HG02970 (cell line): ENCODE results near the gene ZNF280D.
"Not testable (repeated sequence)": the region's sequence is repeated elsewhere in the genome, so short reads cannot be mapped to it uniquely, and the experiment has no call there.

Source experiments
- ATAC-seq: cut with Tn5 transposase; IDR thresholded peaks from one replicate; pipeline ENCODE4 v1.9.1; 2021; ENCODE audit warnings: mild to moderate bottlenecking, moderate library complexity, moderate number of reproducible peaks; ENCODE audit not compliant: unreplicated experiment, low FRiP score

ZNF280D gene, protein sequence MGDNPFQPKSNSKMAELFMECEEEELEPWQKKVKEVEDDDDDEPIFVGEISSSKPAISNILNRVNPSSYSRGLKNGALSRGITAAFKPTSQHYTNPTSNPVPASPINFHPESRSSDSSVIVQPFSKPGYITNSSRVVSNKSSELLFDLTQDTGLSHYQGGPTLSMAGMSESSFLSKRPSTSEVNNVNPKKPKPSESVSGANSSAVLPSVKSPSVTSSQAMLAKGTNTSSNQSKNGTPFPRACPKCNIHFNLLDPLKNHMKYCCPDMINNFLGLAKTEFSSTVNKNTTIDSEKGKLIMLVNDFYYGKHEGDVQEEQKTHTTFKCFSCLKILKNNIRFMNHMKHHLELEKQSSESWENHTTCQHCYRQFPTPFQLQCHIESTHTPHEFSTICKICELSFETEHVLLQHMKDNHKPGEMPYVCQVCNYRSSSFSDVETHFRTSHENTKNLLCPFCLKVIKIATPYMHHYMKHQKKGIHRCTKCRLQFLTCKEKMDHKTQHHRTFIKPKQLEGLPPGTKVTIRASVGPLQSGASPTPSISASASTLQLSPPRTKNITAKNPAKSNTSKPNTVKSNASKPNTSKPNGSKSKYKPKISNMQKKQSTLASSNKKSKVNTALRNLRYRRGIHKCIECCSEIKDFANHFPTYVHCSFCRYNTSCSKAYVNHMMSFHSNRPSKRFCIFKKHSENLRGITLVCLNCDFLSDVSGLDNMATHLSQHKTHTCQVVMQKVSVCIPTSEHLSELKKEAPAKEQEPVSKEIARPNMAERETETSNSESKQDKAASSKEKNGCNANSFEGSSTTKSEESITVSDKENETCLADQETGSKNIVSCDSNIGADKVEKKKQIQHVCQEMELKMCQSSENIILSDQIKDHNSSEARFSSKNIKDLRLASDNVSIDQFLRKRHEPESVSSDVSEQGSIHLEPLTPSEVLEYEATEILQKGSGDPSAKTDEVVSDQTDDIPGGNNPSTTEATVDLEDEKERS

DNA sequence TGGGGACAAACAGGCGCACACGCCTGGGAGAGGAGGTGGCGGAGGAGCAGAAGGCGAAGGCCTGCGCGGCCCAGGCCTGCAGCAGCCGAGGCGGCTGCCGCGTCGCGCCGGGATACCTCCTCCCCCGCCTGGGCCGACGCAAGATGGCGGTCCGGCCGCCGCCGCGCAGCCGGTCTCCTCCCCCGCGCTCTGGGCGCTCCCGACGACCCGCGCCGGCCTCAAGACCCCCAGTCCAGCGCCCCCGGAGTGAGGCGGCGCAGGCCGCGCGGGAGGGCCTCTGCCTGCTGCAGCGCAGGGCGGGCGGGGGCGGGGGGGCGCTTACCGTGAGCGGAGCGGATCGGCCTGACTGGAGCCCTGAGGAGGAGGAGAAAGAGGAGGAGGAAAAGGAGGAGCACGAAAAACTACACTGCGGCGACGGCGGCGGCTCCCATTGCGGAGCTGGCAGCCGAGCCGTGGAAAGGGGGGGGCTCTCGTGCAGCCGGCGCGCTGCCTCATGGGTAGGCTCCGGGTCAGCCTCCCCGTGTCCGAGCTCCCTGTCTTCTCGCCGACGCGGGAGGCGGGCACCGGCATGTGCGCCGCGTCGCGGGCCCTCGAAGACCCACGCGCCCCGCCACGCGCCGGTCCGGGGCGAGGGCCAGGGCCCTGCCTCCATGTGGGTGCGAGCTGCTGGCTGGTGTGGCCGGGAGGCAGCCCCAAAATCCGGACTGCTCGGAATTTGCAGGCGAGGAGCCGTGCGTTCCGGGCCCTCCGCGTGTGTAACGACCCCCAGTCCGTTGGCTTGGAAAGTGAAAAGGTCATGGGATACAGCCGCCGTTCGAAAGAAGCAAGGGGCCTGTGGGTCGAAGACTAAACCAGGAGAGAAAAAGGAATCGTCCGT, at the start of gene ZNF280D:
Gene ZNF280D, minus strand, starts transcription at position 374 of the 877 bp plus-strand sequence. CDS start 26,400 bp downstream, outside the sequence.
- peak; percentile 82 for ATAC-seq

DNA sequence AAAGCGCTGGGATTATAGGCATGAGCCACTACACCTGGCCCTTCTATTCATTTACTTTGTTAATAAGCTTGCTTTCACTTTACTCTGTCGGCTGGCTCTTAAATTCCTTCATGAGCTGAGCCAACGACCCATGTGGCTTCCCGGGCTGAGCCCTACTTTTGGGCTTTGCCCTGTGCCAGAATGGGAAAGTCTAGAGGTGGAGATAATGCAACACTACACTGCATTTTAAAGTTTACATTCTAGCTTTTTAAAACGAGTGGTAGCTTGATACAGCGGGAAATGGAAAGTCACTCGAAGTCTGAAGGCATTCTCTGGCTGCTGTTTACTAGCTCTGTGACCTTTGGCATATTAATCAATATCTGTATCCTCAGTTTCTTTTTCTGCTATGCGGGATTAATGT, 49.0 kb upstream of the ZNF280D start:
- no peak for ATAC-seq

DNA sequence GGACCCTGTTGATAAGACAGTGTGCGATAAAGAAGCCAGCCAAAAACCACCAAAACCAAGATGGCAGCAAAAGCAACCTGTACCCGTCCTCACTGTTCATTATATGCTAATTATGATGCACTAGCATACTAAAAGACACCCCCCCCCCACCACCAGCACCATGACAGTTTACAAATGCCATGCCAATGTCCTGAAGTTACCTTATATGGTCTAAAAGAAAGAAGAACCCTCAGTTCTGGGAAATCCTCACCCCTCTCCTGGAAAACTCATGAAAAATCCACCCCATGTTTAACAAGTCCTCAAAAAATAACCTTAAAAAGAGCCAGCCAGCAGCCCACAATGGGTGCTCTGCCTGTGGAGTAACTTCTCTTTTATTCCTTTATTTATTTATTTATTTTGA, 48.4 kb upstream of the ZNF280D start:
- ATAC-seq, result no peak

DNA sequence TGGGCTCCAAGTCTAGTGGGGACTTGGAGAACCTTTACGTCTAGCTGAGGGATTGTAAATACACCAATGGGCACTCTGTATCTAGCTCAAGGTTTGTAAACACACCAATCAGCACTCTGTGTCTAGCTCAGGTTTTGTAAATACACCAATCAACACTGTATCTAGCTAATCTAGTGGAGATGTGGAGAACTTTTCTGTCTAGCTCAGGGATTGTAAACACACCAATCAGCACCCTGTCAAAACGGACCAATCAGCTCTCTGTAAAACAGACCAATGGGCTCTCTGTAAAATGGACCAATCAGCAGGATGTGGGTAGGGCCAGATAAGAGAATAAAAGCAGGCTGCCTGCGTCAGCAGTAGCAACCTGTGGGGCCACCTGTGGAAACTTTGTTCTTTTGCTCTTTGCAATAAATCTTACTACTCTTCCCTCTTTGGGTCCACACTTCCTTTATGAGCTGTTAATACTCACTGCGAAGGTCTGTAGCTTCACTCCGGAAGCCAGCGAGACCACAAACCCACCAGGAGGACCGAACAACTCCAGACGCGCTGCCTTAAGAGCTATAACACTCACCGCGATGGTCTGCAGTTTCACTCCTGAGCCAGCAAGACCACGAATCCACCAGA, 46.9 kb upstream of the ZNF280D start:
- not testable (repeated sequence) for ATAC-seq

DNA sequence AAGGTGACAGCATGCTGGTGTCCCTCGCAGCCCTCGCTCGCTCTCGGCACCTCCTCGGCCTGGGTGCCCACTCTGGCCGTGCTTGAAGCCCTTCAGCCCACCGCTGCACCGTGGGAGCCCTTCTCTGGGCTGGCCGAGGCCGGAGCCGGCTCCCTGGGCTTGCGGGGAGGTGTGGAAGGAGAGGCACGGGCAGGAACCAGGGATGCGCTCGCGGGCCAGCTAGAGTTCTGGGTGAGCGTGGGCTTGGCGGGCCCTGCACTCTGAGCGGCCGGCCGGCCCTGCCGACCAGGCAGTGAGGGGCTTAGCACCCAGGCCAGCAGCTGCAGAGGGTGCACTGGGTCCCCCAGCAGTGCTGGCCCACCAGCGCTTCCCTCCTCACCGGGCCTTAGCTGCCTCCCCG, 46.1 kb upstream of the ZNF280D start:
- not testable (repeated sequence) for ATAC-seq

DNA sequence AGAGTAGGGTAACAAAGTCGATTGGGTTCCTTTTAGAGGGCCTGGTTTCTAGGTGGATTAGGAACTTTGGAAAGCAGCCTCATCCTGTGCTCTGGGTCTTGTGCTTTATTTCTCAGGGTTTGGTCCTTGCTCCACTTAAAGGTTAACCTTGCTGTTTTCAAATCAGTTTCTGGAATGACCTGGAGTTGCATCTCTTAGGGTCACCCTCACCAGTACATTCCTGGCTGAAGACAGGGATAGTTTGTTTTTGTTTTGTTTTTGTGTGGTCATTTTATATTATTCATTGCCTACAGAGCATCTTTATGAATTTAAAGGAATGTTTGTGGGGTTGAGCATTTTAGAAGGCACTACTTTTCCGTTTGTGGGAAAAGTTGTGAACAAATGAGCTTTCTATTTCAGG, 45.5 kb upstream of the ZNF280D start:
- no peak for ATAC-seq

DNA sequence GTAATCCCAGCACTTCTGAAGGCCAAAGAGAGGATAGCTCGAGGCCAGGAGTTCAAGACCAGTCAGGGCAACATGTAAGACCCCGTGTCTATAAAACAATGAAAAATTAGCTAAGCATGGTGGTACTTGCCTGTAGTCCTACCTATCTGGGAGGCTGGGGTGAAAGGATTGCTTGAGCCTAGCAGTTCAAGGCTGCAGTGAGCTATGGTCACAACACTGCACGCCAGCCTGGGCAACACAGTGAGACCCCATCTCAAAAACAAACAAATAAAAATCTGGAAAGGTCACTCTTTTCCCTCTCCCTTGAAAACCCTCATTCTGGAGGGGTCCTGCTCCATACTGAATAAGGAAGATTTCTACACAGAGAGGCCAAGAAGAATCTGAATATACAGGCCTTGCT, 43.5 kb upstream of the ZNF280D start:
- no peak for ATAC-seq

DNA sequence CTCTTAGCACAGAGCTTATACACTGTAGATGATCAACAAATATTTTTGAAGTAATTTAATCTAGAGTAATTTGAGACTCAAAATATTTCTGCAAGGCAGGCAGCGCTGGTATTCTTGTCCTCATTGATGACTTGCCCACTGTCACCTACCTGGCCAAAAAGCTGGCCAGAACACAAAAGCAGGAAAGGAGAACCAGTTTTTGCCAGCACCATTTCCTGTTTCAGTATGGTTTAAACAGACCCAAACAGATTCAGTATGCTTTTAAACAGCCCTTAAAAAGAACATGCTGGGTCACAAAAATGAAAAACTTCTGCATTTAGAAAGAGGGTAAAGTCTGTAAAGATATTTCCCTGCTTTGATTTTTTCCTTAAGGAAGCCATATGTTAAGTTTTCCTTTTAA, 42.3 kb upstream of the ZNF280D start:
- no peak for ATAC-seq

DNA sequence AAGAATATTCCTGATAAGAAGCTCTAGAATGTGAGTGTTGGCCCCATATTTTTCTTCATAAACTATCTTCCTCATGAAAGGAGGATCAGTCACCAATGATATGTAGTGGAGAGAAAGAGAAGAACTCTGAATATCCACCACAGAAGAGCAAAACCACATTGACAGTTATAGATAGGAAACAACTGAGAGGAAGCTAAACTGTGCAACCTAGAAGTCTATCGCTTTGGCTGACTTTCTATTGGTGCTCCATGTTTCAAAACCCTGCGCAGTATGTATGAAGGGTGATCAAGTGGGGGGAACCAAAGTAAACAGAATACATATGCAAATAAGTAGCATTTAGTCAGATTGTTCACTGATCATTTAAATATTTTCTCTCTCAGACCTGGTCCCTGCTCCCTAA, 41.0 kb upstream of the ZNF280D start:
- no peak for ATAC-seq

DNA sequence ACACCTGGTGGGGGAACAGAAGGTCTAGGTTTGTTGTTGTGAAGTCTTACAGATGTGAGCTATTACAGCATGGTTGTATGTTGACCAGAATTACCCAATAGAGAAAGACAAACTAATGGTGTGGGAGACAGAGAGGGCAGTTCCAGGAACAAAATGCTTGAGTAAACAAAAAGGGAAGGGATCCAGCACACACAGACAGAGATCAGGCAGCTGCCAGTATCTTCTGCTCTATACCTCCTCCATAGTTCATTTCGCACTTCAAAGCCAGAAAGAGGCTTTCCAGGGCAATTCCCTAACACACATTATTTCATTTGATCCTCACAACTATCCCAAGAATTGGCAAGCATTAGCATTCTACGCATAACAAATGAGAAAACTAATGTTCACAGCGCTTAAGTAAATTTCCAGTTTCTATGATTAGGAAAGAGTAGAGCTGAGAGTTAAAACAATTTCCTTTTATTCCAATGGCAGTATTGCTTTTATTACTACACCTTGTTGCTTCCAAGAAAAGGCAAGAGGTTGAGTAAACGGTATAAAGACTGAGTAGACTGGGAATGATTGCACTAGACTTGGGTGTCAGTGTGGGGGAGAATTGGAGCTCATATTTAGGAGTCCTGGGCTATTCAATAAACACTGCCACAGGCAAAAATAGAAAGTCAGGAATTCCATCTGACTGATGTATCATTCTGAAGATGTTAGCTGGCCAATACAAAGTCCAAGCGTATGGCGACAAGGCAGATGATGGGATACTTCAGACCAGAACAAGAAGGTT, 39.7 kb upstream of the ZNF280D start:
- ATAC-seq, result no peak

DNA sequence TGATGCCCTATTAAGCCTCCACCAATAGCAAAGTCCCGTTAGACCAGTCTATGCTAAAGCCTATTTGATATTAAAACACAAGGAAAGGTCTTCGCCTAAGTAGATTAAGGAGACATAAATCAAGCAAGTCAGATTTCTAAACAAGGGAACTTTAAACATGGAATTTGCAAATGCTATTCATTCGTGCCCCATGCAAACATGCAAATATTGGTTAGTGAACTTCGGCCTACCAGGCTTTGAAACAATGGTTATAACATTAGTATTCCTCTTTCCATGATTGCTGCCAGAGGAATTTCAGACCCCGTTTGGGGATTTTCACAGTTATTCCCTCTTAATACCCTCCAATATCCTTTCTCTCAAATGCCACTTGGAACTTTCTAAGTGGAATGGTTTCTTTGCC, 36.9 kb upstream of the ZNF280D start:
- ATAC-seq, result no peak

DNA sequence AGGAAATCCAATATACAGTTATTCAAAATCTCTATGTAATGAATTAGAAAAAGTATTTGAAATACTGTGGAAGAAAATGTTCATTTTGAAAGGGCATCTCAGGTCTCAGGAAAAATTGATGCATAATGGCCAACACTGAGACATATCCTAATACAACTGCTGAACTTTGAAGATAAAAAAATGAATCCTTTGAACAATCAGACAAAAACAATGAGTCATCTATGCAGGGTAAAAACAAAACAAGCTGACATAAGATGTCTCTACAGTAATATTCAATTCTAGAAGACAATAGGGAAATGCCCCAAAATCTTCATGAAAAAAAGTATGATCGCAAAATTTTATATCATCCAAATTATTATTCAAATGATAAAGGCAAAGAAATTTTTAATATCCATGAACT, 34.0 kb upstream of the ZNF280D start:
- ATAC-seq, result no peak

DNA sequence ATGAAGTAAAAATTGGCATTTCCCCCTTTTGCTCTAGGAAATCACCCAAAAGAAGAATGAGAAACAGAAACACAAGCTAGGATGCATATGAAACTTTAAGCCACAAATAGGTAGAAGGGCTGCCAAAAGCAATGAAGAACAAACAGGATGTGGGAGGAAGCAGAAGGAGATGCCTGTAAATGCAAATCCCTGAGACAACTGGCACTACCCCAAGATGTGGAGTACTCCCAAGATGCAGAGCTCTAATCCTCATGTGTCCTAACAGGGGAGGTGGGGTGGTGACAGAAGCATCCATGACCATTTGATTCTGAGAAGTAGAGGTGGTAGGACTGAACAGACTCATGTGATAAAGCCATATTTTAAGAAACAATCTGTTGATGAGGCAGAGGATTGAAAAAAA, 31.9 kb upstream of the ZNF280D start:
- ATAC-seq, result no peak

DNA sequence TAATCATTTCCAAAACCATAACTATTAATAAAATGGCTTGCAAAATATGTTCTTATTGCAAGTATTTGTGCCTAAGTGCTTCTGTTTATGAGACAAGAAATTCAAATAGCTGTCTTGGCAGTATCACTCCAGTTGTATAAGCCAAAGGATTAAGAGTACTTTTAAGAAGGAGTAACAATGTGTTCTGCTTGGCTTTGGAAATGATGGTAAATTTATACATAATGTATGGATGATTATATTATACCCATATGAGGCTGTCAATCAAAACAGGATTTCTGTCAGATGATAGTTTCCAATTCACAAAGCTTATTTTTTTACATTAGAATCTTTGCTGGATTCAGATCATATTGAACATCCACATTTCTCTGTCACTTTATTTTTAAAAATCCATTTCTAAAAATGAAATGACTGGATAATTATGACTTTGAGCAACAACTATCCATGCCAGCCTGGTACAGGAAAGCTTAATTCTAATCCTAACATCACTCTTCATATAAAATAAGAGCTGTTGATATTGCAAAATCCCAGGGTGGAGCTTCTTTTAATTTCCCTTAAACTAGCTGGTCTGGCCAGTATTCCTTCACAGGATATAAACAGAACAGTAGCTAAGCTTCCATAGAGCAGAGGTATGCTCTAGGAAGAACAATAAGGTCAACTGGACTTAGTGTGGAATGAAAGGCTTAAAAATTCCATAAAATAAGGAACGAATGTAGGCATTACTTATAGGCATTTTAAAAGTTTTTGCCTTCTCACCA, 30.0 kb upstream of the ZNF280D start:
- ATAC-seq, result no peak

DNA sequence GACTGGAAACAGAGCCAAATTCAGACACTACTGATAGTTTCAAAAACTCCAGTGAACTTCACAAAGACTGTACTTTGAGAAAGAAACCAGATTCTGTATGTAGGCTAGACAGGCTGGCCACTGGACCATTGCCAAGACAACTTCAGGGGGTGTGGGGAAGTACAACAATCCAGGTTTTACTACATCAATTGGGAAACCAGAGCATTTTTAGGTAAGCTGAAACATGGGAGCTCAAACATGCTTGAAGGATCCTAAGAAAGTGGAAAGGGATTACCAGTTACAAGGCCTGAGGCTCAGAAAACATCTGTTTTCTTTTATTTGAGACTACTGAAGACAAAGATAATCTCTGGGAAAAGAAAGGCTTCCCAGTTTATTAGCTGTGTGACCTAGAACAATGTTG, 26.9 kb upstream of the ZNF280D start:
- ATAC-seq, result no peak

DNA sequence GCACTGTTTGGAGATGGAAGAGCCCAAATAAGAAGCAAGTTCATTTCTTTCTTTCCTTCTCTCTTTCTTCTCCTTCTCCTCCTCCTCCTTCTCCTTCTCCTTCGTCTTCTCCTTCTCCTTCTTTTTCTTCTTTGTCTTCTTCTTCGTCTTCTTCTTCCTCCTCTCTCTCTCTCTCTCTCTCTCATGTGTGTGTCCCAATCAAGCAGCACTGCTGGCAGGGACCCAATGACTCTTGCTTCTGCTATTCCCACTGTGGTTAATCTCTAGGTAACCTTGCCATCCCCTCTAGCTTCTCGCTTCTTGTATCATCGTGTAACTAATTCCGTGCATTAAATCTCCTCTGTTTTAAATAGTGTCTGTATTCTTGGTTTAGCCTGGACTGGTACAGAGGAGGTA, 26.1 kb upstream of the ZNF280D start:
- no peak for ATAC-seq

DNA sequence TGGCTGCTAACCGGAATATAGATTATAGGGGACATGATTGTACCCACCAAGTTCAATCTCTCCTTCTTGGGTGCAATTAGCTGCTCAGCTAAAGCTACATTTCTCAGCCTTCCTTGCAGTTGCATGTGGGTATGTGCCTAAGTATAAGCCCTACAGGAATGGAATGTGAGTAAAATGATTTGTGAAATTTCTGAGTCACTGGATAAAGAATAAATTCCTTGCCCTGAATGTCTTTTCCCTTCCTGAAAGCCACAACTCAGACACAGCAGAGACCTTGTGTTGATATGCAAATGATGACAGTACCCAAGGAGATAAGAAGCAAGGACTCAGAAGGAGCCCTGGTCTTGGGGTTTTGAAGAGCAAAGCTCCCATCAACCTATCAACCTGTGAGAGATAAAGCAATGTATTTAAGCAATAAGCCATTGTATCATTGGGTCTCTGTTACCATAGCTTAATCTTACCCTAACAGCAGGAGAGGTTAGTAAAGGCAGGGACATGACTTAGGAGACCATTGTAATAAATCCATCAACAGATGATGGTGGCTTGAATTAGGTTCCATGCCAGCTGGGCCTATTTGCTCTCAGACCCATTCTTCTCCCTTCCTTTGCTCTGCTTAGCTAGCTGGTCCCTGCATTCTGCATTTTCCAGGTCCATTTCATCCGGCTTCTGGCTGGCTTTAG, 25.6 kb upstream of the ZNF280D start:
- ATAC-seq, result no peak

DNA sequence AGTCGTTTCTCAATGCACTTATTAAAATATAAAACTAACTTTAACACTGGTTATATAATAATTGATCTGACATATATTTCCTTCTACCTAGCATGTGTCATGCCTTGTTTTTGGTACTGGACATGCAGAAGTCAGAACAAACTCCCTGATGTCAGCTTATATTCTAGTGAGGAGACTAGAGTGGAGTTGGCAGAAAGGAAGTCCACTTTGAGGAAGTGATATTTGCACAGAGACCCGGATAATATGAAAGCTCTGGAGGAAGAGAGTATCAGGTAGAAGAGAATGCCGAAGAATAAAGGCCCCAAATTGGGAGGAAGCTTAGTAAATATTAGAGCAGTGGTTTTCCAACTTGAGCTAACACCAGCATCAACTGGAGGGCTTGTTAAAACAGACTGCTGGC, 24.6 kb upstream of the ZNF280D start:
- no peak for ATAC-seq
